ENCODE data around the gene DCP1B.

DCP1B gene

GRCh38 chr12:2004113-2004929, at the start of gene DCP1B:
Gene DCP1B (minus strand): TSS chr12:2004457. CDS start chr12:2004431, 26 bp downstream.
- DNase-seq = peak; percentile 97 to 98

- DNase-seq = no peak
These were observed 49.4 kb upstream of the DCP1B start for GRCh38 chr12:2053691-2054090.

GRCh38 chr12:2052826-2053678, 48.8 kb upstream of the DCP1B start, which contains the start of gene CACNA1C:
Gene CACNA1C (plus strand): TSS chr12:2052987. CDS start chr12:2053563, 576 bp downstream.
- peak; percentile 15 to 30 for DNase-seq

- no peak for DNase-seq
These were observed 47.7 kb upstream of the DCP1B start for GRCh38 chr12:2051700-2052621.

- DNase-seq = no peak
These were observed 45.6 kb upstream of the DCP1B start for GRCh38 chr12:2049604-2050540.

GRCh38 chr12:2047752-2048151, 43.5 kb upstream of the DCP1B start:
- no peak for DNase-seq

GRCh38 chr12:2046957-2047356, 42.7 kb upstream of the DCP1B start:
- no peak for DNase-seq

GRCh38 chr12:2044165-2044564, 39.9 kb upstream of the DCP1B start:
- no peak for DNase-seq

- no peak for DNase-seq
These were observed 38.8 kb upstream of the DCP1B start for GRCh38 chr12:2043054-2043453.

GRCh38 chr12:2039034-2039433, 34.8 kb upstream of the DCP1B start:
- no peak for DNase-seq

- peak in 1 of 2 donors; percentile 15 for DNase-seq
These were observed 31.3 kb upstream of the DCP1B start for GRCh38 chr12:2035431-2036055.

- DNase-seq = peak; percentile 68 to 75
These were observed 30.6 kb upstream of the DCP1B start for GRCh38 chr12:2034633-2035430.

GRCh38 chr12:2032506-2032905, 28.2 kb upstream of the DCP1B start:
- no peak for DNase-seq

- no peak for DNase-seq
These were observed 25.6 kb upstream of the DCP1B start for GRCh38 chr12:2029851-2030250.

GRCh38 chr12:2027351-2027750, 23.1 kb upstream of the DCP1B start:
- DNase-seq = no peak

- DNase-seq = no peak
These were observed 19.1 kb upstream of the DCP1B start for GRCh38 chr12:2023365-2023764.

GRCh38 chr12:2020511-2020910, 16.3 kb upstream of the DCP1B start:
- peak in 1 of 2 donors; percentile 12 for DNase-seq

- DNase-seq = no peak
These were observed 14.9 kb upstream of the DCP1B start for GRCh38 chr12:2019126-2019525.

GRCh38 chr12:2018391-2018790, 14.1 kb upstream of the DCP1B start:
- DNase-seq = no peak
